ENCODE measurements around the gene HES4.
"Not testable (repeated sequence)": the region's sequence is repeated elsewhere in the genome, so short reads cannot be mapped to it uniquely, and the experiment has no call there.

HES4 gene

DNA sequence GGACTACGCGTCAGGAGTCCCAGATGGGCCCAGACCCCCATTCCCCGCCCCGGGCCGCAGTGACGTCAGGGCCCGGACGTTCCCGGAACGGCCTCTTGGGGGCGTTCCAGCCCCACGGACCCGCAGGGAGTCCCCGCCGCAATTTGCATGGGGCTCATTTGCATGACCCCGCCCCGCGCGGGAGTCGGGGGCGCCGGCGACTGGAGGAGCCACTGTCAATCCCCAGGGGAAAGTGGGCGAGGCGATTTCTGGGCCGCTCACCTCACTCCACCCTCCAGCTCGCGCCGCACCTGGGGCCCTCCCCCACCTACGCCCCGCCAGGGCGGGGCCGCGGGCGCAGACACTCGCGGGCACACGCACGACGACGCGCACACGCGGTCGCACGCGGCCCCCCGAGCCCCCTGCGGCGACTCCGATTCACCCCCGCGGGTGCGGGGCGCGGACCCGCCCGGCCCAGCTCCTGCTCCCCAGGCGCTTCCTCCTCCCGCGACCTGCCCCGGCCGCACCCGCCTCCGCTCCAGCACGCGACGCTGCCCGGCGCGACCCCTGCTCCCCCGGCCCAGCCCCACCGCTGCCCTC lies 33.2 kb upstream of the HES4 start:
- DNase-seq, result peak; percentile 90

DNA sequence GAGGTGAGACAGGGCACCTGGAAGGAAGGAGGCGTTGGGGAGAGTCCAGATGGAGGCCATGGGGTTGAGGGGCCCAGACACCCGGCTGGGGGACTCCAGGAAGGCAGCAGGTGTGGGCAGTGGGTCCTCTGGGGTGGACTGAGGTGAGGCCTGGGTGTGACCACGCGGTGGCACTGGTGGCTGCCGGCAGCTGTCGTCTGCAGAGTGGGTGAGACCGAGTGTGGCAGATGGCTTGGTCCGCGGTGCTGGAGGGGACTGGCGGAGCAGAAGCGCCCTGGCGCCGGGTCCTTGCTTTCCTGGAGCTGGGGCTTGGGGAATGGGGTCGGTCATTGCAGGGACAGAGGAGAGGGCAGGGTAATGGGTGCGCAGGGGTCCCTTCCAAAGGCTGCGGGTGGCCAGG lies 32.5 kb upstream of the HES4 start:
- no peak for DNase-seq

DNA sequence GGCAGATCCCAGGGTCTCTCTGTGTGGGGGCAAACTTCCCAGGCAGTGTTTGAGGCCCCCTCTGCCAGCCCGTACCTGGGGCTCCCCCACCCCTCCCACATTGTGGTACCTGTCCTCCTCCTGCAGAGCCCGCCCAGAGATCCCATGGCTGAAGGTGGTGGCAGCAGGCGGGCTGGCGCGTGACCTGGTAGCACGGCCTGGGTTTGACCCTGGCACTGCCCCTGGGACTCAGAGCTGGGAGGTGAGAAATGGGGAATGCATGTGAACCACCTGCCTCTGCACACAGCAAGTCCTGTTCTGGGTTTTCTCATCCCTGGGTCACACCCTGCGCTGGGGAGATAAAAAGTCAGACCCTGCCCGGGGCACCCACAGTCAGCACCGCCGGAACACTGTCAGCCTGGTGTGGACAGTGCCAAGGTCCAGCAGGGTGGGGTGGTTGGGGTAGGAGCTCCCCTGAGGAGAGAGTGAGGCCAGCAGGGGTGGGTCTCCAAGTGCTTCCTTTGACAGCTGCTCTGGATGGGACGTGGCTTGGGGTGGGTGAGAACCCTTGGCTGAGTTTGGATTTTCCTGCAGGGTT lies 31.9 kb upstream of the HES4 start:
- no peak for DNase-seq

DNA sequence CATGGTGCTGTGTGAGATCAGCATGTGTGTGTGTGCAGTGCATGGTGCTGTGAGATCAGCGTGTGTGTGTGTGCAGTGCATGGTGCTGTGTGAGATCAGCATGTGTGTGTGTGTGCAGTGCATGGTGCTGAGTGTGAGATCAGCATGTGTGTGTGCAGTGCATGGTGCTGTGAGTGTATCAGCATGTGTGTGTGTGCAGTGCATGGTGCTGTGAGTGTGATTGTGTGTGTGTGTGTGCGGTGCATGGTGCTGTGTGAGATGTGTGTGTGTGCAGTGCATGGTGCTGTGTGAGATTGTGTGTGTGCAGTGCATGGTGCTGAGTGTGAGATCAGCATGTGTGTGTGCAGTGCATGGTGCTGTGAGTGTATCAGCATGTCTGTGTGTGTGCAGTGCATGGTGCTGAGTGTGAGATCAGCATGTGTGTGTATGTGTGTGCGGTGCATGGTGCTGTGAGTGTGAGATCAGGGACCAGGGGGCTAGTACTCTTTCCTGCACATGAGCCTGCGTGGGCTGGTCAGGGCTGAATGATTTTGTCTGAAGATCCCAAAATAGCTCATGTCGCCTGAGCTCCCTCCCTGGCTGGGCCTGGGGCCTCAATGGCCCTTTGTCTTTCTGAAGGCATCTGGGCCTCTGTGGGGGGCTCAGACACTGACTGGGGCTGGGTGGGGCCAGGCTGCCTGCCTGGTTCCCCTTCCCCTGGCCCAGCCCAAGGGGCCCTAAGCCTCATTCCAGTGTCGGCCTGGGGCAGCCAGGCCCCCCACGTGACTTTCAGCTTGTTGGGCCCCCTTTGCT lies 31.2 kb upstream of the HES4 start:
- not testable (repeated sequence) for DNase-seq

DNA sequence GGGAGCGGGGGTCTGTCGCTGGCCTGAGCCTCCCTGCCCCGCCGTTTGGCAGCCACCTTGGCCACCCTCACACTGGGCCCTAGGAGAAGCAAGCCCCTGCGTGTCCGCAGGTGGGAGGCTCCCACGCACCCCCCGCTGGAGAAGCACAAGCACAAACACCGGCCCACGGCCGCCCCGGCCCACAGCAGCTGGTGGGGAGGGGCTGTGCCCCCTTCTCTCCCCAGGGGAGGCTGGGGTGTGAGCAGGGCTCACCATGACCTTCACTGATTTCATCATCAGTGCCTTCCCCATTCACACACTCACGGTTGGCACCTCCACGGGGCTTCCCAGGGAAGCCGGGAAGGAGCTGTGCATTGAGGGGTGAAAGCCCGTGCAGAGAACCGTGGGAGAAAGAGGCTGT lies 27.9 kb upstream of the HES4 start:
- DNase-seq, result no peak

DNA sequence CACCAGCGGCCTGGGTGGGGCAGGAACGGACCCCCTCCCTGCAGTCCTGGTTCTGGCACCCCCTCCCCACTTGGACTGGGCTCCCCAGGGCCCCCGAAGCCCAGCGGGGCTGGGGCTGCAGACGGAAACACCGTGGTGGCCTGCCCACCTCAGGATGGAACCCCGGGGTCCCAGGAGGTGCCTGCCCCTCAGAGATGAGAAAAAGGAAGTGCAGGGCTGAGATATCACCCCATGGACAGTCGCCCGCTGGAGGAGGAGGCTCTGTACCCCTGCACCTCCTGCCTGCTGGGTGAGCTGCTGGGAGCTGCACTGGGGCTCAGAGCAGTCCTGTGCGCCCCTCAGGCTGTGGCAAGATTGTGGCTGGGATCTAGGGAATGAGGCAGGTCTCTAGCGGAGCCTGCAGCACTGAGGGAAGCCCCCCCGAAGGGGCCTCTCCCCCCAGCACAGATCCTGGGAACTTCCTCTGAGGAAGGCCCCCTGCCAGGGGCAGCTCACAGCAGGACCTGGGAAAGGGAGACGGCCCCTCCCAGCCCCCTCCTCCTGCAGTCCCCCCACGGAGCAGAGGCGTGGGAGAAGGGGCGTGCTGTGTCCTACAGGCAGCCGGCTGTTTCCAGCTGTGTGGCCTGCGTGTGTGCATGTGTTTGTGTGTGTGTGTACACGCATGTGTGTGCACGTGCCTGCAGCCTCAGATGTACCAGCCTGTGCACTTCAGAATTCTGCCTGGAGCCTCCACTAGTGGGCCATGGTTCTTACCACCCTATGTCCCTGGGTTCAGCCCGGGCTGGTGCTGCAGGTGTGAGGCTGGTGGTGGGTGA lies 26.9 kb upstream of the HES4 start:
- no peak for DNase-seq

DNA sequence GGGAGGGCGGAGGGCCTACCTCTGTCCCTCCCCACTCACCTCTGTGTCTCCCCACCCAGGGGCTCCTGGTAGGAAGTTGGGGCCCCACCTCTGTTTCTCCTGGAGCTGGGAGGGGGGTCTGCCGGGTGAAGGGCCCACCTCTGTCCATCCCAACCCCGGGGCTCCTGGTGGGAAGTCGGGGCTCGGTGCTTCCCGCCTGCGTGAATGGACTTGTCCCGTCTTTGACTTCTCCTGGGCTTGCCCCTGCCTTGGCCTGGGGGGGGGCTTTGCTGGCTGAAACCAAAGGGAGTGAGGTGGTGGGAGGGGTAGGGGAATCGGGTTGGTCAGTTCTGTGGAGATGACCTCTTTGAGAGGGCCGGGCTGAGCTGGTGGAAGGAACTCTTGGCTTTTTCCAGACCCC lies 25.8 kb upstream of the HES4 start:
- no peak for DNase-seq

DNA sequence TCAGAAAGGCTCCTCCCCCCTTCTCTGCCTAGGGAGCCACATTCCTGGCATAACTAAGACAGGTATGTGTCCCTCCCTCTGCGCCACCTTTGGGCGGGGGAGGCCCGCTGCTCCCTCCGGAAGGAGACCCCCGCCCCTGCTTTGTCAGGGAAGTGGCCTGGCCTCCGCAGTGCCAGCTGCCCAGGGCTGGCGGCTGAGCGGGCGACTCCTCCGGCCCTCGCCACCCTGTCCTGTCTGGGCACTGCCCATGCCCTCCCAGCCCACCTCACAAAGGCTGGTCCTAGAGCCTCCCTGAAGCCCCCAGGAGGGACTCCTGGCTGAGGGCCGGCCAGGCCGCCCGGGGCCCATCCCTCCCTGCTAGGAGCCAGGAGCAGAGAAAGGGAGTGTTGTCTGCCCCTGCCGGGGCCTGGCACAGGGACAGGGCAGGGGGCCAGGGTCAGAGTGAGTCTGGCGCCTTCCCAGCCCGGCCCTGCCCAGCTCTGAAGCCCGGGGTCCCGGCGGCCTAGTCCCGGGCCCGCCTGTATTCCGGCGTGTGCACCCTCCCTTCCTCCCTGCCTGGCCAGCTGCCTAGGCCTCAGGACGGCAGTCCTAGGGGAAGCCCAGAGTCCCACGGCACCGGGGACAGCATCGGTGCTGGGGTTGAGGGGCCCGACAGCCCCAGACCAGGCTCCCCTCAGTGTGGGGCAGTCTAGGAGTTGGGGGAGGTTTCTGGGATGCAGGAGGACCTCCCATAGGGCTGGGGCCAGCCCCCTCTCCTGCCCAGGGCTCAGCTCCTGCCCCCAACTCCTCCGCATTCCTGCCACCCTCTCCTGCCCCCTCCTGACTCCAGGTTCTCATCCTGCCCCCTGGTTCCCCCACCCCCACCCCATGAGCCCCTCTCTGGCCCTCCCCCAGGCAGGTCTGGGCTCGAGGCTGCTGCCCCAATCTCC lies 25.1 kb upstream of the HES4 start:
- DNase-seq, result no peak

DNA sequence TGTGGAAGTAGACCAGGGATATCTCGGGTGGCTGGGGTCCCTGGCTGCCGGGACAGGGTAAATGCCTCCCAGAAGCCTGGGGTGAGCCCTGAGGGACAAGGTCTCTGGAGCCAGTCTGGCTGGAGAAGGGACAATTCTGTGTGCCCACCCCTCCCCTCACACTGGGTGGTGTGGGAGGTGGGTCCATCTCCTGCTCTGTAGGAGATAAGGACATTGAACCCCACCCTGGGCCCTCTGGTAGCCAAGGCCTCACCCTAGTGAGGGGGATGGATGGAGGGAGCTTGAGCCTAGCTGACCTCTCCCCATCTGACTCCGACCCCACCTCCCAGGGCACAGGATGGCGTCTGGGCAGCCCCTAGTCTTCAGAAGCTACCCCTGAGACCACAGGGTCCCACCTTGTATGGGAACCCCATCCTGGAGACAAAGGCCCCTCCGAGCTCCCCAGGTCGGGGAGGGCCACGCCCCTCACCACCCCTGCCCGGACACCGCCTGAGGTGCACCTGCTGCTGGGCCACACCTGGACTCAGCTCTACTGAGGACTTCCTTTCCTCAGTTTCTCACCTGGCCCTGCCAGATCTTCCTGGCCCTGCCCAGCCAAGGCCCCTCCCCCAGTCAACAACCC lies 24.4 kb upstream of the HES4 start:
- DNase-seq, result no peak

DNA sequence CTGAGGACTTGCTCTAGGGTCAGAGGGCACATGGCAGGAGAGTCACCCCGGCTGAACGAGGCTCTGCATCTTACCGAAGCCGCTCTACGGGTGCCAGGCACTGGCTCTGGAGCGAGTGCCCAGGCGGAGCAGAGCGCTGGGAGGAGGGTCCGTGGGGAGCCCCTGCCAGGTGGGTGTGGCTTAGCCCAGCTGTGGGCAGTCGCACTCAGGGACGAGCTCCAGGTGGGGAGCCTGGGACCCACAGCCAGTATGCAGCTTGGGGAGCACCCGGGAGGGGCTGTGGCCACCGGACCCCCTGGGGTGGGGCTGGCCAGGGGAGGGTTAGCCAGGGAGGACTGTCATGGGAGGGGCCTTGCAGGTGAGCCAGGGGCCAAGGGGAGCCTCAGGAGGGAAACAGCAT lies 23.8 kb upstream of the HES4 start:
- no peak for DNase-seq

DNA sequence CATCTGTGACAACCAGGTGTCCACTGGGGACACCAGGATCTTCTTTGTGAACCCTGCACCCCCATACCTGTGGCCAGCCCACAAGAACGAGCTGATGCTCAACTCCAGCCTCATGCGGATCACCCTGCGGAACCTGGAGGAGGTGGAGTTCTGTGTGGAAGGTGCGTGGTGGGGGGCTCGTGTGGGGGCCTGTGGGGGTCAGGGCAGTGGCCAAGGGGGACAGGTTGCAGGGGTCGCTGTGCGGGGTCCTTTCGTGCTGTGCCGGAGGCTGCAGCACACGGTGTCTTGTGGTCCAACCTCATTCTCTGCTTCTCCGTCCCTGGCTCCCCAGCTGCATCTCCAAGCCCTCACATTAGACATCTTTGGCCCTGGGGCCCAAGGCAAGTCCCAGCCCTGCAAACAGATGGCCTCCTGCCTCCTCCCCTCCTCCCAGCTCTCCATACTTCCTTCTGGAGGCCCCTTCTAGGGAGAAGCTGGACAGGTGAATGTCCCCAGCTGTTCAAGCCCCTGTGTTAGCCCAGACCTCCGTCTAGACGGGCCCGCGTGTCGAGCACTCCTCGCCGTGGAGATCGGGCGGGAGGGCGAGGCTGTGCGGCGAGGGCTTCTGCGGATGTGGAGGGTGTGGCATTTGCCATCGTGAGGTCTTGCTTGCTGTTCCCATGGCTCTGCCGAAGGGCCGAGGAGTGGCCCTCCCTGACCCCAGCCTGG lies 22.6 kb upstream of the HES4 start:
- DNase-seq, result no peak

DNA sequence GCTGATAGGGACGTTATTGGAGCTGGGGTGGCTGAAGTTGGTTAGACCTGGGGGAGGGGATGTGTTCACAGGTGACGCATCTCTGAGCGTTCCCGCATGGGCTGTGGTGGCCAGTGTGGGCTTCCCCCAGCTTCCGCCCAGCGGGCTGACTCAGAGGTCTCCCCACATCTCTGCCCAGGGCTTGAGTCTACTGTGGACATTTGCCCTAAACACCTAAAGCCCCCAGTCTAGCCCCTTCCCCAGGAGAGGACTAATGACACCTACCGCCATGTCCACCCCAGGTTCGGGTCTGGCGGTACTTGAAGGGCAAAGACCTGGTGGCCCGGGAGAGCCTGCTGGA lies 22.0 kb upstream of the HES4 start:
- no peak for DNase-seq

DNA sequence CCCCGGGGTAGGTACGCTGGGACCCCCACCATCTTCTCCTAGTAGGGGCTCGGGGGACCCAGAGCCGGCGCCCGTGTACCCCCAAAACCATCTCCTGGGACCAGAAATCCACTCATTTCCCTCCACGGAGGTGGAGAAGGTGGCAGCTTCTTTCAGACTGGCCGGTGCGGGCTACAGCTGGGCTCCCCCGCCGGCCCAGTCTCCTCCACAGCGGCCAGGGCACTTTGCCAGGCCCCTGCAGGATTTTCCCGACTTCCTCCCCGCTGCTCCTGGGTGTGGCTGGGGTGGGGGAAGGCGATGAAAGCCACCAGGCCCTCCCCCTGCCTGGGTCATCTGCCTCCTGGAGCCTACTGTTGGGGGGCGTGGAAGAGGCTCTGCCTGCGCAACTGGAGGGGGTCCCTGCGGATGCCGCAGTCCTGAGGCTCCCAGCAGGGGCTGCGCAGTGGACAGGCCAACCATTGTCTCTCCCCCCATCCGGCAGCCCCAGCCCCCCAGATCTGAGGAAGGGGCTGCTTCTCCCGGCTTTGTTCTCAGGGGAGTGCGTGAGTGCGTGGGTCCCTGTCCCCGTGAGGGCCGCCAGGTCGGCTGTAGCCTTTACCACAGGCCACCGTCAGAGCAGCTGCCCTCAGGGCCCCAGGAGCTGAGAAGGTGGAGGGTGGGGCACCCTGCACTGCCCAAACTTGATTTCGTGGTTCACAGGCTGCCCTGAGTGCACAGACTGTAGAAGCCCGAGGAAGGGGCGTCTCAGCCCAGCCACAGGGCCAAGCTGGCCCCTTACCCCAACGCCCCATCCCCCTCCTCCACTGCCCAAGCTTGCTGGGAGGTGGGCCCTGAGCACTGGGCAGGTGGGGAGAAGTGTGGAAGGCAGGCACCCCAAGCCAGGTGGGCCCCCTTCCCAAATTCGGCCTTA lies 21.4 kb upstream of the HES4 start:
- no peak for DNase-seq

DNA sequence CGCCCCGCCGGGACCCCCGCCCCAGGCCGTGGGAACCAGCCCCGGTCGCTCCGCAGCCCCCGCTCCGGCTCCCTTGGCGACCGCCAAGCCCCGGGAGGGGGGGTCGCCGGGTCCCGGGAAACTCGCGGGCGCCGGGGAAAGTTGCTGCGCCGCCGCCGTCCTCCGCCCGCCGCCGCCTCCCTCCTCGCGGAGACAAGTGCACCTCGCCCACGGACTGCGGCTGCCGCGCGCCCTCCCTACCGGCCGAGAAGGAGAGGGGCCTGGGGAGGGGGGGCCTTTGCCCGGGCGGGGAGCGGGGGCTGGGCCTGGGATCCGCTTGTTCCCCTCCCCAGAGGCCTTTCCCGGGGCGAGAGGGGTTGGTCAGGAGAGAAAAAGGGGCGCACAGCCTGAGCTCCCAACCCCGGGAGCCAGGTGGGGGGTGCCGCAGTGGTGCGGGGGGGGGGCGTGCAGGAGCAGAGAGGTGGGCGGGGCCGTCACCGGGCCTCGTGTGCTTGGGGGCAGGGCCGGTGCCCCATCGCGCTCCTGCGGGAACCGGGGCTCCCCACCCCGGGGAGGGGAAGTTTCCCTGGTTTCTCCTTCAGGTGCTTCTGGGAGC lies 20.6 kb upstream of the HES4 start:
- DNase-seq, result peak; percentile 52

DNA sequence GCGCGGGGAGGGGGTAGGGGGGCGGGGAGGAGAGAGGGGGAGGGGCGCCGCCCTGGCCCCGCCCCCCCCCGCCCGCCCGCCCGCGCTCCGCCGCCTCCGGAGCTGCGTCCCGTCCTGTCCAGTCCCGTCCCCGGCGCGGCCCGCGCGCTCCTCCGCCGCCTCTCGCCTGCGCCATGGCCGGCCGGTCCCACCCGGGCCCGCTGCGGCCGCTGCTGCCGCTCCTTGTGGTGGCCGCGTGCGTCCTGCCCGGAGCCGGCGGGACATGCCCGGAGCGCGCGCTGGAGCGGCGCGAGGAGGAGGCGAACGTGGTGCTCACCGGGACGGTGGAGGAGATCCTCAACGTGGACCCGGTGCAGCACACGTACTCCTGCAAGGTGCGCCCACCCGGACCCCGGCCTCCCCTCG lies 20.1 kb upstream of the HES4 start, which contains the start of gene AGRN:
Gene AGRN, plus strand, starts transcription at position 121 of the 405 bp plus-strand sequence. Its CDS starts 53 bp downstream, at position 174.
- DNase-seq, result no peak

DNA sequence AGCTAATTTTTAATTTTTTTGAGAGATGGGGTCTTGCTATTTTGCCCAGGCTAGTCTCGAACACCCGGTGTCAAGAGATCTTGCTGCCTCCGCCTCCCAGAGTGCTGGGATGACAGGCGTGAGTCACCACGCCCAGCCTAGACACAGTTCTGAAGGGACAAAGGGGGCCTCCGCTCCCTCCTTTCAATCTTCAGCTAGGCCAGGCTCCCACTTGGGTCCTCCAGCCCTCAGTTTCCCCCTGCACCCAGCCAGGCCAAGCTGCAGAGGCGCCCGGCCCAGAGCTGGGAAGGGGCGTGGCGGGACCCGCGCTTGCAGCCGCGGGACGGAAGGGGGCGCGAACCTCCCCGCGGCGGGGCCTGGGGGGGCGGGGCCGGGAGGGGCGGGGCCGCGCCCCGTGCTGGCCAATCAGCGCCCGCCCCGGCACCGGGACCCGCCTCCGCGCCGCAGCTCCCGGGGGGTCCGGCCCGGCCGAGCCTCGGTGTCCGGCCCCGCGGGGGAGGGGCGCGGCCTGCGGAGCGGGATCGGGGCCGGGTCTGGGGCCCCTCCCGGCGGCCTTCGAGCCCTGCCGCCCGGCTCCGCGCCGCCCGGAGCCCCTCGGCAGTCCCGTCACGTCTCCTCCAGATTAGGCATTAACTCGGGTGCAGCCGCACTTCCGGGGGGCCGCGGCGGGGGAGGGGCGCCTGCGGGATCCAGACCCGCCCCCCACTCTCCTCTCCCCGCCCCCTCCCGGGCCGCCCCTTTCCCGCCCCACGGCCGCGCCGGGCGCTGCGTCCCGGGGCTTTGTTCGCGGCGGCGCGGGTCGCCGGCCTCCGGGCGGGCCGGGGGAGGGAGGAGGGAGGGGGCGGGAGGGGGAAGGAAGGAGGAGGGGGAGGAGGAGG lies 19.5 kb upstream of the HES4 start:
- peak; percentile 79 for DNase-seq

DNA sequence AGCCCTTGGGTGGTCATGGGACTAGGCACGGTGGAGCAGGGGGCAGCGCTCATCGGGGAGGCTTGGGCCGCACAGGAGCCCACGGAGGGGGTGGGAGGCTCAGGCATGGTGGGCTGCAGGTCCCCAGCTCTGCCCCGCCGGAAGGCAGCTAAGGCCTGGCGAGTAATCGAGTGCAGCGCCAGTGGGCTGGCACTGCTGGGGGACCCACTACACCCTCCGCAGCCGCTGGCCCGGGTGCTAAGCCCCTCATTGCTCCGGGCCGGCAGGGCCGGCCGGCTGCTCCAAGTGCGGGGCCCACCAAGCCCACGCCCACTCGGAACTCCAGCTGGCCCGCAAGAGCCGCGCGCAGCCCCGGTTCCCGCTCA lies 18.4 kb upstream of the HES4 start:
- DNase-seq, result not testable (repeated sequence)

DNA sequence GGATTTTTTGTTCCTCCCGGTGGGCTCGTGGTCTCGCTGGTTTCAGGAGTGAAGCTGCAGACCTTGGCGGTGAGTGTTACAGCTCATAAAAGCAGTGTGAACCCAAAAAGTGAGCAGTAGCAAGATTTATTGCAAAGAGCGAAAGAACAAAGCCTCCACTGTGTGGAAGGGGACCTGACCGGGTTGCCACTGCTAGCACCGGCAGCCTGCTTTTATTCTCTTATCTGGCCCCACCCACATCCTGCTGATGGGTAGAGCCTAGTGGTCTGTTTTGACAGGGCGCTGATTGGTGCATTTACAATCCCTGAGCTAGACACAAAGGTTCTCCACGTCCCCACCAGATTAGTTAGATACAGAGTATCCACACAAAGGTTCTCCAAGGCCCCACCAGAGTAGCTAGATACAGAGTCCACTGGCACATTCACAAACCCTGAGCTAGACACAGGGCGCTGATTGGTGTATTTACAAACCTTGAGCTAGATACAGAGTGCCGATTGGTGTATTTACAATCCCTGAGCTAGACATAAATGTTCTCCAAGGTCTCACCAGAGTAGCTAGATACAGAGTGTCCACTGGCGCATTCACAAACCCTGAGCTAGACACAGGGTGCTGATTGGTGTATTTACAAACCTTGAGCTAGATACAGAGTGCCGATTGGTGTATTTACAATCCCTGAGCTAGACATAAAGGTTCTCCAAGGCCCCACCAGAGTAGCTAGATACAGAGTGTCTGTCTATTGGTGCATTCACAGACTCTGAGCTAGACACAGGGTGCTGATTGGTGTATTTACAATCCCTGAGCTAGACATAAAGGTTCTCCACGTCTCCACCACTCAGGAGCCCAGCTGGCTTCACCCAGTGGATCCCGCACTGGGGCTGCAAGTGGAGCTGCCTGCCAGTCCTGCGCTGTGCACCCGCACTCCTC lies 17.8 kb upstream of the HES4 start:
- not testable (repeated sequence) for DNase-seq
